Fibroblast of mammary gland (primary cell): Measurements from ENCODE around the gene MAFF.

Experiments used
- DNase-seq: peaks from one replicate; pipeline ENCODE4 v3.0.0-alpha.2; 2010; ENCODE audit warnings: low read depth
- H3K4me3 ChIP-seq: 2 replicates; pipeline ENCODE4 v1.5.1; 2011; ENCODE audit warnings: low read depth, mild to moderate bottlenecking, low read length, moderate library complexity; ENCODE audit not compliant: control insufficient read depth
- TF ChIP-seq, protein P1 (sequence below): conservative IDR thresholded peaks from 2 replicates; pipeline ENCODE4 v1.5.1; 2011; ENCODE audit warnings: low read depth, low read length, inconsistent platforms; ENCODE audit not compliant: control insufficient read depth, insufficient read depth

MAFF gene

DNA sequence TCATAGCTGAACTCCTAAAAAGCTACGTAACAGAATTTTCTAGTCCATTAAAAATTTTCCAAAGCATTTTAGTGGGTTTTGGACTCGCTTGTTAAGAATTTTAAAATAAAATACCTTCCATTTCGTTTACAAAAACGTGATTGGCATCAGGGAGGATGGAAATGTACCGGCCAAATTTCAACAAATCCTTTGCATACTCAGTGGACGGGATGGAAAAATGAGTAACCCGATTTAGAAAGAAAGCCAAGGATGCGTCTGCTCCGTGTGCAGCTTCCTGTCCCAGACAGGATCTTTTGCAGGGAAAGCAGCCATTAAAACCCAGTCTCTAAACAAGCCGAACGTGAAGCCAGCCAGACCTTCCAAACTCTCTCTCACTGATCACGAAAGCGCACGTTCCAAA is 55.4 kb downstream of the MAFF start:
- peak overlapping the region; percentile 17 for H3K4me3 ChIP-seq
- peak; percentile 87 for DNase-seq
- TF ChIP-seq, protein P1, sequence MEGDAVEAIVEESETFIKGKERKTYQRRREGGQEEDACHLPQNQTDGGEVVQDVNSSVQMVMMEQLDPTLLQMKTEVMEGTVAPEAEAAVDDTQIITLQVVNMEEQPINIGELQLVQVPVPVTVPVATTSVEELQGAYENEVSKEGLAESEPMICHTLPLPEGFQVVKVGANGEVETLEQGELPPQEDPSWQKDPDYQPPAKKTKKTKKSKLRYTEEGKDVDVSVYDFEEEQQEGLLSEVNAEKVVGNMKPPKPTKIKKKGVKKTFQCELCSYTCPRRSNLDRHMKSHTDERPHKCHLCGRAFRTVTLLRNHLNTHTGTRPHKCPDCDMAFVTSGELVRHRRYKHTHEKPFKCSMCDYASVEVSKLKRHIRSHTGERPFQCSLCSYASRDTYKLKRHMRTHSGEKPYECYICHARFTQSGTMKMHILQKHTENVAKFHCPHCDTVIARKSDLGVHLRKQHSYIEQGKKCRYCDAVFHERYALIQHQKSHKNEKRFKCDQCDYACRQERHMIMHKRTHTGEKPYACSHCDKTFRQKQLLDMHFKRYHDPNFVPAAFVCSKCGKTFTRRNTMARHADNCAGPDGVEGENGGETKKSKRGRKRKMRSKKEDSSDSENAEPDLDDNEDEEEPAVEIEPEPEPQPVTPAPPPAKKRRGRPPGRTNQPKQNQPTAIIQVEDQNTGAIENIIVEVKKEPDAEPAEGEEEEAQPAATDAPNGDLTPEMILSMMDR: no peak

GRCh38 chr22:38257650-38258250 is 56.0 kb downstream of the MAFF start:
- TF ChIP-seq, protein P1: no peak
- peak overlapping the region; percentile 17 for H3K4me3 ChIP-seq
- no peak for DNase-seq

GRCh38 chr22:38258895-38259294 is 57.1 kb downstream of the MAFF start:
- TF ChIP-seq, protein P1: no peak
- peak; percentile 57 for DNase-seq
- H3K4me3 ChIP-seq: no peak overlapping the region

DNA sequence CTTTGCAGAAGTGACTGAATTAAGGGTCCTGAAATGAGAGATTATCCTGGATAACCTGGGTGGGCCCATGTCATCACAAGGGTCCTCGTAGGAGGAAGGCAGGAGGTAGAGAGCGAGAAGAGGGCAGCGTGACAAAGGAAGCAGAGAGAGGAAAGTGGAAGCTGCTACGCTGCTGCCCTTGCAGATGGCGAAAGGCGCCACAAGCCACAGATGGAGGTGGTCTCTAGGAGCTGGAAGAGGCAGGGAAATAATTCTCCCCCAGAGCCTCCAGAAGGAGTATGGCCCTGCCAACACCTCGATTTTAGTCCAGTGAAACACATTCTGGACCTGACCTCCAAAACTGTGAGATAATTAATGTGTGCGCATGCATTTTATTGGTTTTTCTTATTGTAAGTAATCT is 57.6 kb downstream of the MAFF start:
- H3K4me3 ChIP-seq: no peak overlapping the region
- no peak for DNase-seq
- TF ChIP-seq, protein P1: no peak

GRCh38 chr22:38260761-38261681 is 59.2 kb downstream of the MAFF start:
- TF ChIP-seq, protein P1: peak; percentile 32
- H3K4me3 ChIP-seq: no peak overlapping the region

GRCh38 chr22:38262051-38262795 is 60.4 kb downstream of the MAFF start:
- TF ChIP-seq, protein P1: peak; percentile 70
- H3K4me3 ChIP-seq: no peak overlapping the region
- DNase-seq: peak; percentile 70

More at GRCh38 chr22:38260761-38261681, 59.2 kb downstream of the MAFF start:
- DNase-seq: peak; percentile 46
